ENCODE results near the gene ENPEP. TPM values are rescaled to one million over a fixed set of nuclear protein-coding genes. Genes with fewer than 3 reads are reported as not detected.

The ENPEP gene
- total RNA-seq, 2 donors from 2014 or later, result 0.78 to 4.0 TPM

DNA sequence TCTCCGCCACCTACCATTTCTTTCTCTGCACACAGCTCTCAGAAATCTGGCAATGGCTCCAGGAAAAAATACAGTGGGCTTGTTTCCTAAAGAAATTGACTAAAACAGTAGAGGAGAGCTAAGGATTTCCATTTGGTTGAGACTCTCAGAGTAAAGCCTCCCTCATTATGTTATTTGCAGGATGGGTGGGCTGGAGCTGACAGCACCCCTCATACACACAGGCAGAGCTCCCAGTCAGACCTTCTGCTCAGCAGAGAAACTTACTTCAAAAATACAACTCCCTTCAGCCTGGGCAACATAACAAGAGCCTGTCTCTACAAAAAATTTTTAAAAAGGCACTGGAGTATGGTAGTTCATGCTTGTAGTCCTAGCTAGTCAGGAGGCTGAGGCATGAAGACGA lies 44.9 kb downstream of the ENPEP start:
- no peak overlapping the region for H3K27ac ChIP-seq
- ATAC-seq (no peak), DNase-seq (no peak)
- 51 to 71% methylated on average over 2 of the region's 2 CpGs for WGBS, 2 donors
- intact Hi-C loops (cut with DNase I), result no loop called here
- H3K36me3 ChIP-seq (replicated peaks in 1 of 2; ENCODE audit: insufficient read depth in 1 of 2, low read depth in 2 of 2), result no peaks in the 10 kb centered on the region
- no peak overlapping the region for H3K4me3 ChIP-seq
- H3K4me1 ChIP-seq, result peaks cover under 1% of the 10 kb centered on the region
- no peaks in the 10 kb centered on the region for H3K9me3 ChIP-seq
- no peaks in the 10 kb centered on the region for H3K27me3 ChIP-seq
- TF ChIP-seq, protein P1, sequence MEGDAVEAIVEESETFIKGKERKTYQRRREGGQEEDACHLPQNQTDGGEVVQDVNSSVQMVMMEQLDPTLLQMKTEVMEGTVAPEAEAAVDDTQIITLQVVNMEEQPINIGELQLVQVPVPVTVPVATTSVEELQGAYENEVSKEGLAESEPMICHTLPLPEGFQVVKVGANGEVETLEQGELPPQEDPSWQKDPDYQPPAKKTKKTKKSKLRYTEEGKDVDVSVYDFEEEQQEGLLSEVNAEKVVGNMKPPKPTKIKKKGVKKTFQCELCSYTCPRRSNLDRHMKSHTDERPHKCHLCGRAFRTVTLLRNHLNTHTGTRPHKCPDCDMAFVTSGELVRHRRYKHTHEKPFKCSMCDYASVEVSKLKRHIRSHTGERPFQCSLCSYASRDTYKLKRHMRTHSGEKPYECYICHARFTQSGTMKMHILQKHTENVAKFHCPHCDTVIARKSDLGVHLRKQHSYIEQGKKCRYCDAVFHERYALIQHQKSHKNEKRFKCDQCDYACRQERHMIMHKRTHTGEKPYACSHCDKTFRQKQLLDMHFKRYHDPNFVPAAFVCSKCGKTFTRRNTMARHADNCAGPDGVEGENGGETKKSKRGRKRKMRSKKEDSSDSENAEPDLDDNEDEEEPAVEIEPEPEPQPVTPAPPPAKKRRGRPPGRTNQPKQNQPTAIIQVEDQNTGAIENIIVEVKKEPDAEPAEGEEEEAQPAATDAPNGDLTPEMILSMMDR (IDR thresholded peaks at IDR 0.05), result no peak
- no peak for TF ChIP-seq POLR2A (IDR thresholded peaks at IDR 0.05)

- no peak overlapping the region for H3K27ac ChIP-seq
- H3K9me3 ChIP-seq, result no peaks in the 10 kb centered on the region
- H3K4me1 ChIP-seq, result no peaks in the 10 kb centered on the region
- no peaks in the 10 kb centered on the region for H3K27me3 ChIP-seq
- intact Hi-C loops (cut with DNase I), result no loop called here
- DNase-seq (no peak), ATAC-seq (no peak)
- H3K4me3 ChIP-seq, result no peak overlapping the region
- TF ChIP-seq, protein P1 (IDR thresholded peaks at IDR 0.05), result no peak
- TF ChIP-seq POLR2A (IDR thresholded peaks at IDR 0.05), result no peak
- H3K36me3 ChIP-seq (replicated peaks in 1 of 2; ENCODE audit: insufficient read depth in 1 of 2, low read depth in 2 of 2), result no peaks in the 10 kb centered on the region
- WGBS, 2 donors, result 72 to 77% methylated on average over 3 of the region's 3 CpGs
Observed at GRCh38 chr4:110526589-110526988, 50.6 kb downstream of the ENPEP start.

DNA sequence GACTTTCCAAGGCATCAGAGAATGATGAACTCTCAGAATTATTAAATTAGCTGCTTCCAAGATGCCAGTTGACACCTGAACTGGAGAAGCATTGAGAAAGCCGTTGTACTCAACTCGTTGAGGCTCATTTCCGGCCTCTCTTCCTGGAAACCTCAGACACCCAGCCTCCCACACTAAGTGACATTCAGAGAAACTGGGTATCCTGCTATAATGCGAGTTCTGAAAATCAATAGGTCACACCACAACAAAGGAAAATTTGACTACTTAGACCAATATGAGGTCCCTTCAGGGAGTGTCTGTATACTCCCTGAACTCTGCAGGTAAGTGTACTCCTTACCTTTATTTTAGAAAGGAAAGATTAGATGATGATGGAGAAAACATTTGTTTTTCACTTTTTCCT lies 51.2 kb downstream of the ENPEP start:
- Histone ChIP-seq H3K27ac (no peak overlapping the region), H3K36me3 (replicated peaks in 1 of 2; ENCODE audit: insufficient read depth in 1 of 2, low read depth in 2 of 2) (no peaks in the 10 kb centered on the region), H3K27me3 (no peaks in the 10 kb centered on the region), H3K9me3 (no peaks in the 10 kb centered on the region), H3K4me1 (no peaks in the 10 kb centered on the region), H3K4me3 (no peak overlapping the region)
- WGBS, 2 donors, result 58 to 63% methylated on average over 4 of the region's 4 CpGs
- intact Hi-C loops (cut with DNase I), result no loop called here
- TF ChIP-seq POLR2A (IDR thresholded peaks at IDR 0.05), result no peak
- TF ChIP-seq, protein P1 (IDR thresholded peaks at IDR 0.05), result no peak
- ATAC-seq, result no peak
- no peak for DNase-seq

GRCh38 chr4:110532901-110533589 lies 57.1 kb downstream of the ENPEP start:
- peaks cover 0 to 9% (median 0%) of the 10 kb centered on the region in 3 donors for H3K9me3 ChIP-seq
- intact Hi-C loops (cut with DNase I), result no loop called here
- no peak overlapping the region for H3K4me3 ChIP-seq
- no peak for TF ChIP-seq POLR2A (IDR thresholded peaks at IDR 0.05)
- TF ChIP-seq, protein P1 (IDR thresholded peaks at IDR 0.05), result no peak
- DNase-seq (no peak), ATAC-seq (no peak)
- WGBS, 2 donors, result 32 to 45% methylated on average over 4 of the region's 4 CpGs
- no peaks in the 10 kb centered on the region for H3K27me3 ChIP-seq
- no peaks in the 10 kb centered on the region for H3K4me1 ChIP-seq
- H3K27ac ChIP-seq, result no peak overlapping the region
- no peaks in the 10 kb centered on the region for H3K36me3 ChIP-seq (replicated peaks in 1 of 2; ENCODE audit: insufficient read depth in 1 of 2, low read depth in 2 of 2)

DNA sequence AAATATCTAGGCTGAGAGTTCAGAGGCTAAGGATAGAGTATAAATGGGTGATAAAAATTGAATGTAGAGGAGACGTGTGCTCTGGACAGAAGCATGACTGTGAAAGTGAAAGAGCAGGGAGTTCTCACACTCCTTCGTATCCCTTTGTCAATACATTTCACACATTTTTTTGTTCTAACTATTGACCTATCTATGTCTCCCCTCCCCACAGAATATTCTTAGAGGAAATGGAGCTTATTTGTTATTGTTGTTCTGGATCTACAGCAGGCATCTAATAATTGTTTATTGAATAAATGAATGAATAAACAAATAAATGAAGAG lies 57.6 kb downstream of the ENPEP start:
- no peaks in the 10 kb centered on the region for H3K4me1 ChIP-seq
- no peaks in the 10 kb centered on the region for H3K27me3 ChIP-seq
- ATAC-seq (no peak), DNase-seq (no peak)
- H3K4me3 ChIP-seq, result no peak overlapping the region
- H3K9me3 ChIP-seq, result peaks cover 0 to 14% (median 0%) of the 10 kb centered on the region in 3 donors
- TF ChIP-seq, protein P1 (IDR thresholded peaks at IDR 0.05), result no peak
- TF ChIP-seq POLR2A (IDR thresholded peaks at IDR 0.05), result no peak
- intact Hi-C loops (cut with DNase I), result no loop called here
- no peak overlapping the region for H3K27ac ChIP-seq
- no peaks in the 10 kb centered on the region for H3K36me3 ChIP-seq (replicated peaks in 1 of 2; ENCODE audit: insufficient read depth in 1 of 2, low read depth in 2 of 2)
- 29 to 33% methylated on average over 2 of the region's 2 CpGs for WGBS, 2 donors
